ENCODE measurements around the gene SEMA6A. TPM values are rescaled to one million over a fixed set of nuclear protein-coding genes. Genes with fewer than 3 reads are reported as not detected.
A peak's percentile ranks its signal among the peaks of the same experiment; 100 is the strongest.

SEMA6A gene
- polyA plus RNA-seq, 1 of the 3 experiments (the other 2 are of a cell fraction), result 0.18 TPM

DNA sequence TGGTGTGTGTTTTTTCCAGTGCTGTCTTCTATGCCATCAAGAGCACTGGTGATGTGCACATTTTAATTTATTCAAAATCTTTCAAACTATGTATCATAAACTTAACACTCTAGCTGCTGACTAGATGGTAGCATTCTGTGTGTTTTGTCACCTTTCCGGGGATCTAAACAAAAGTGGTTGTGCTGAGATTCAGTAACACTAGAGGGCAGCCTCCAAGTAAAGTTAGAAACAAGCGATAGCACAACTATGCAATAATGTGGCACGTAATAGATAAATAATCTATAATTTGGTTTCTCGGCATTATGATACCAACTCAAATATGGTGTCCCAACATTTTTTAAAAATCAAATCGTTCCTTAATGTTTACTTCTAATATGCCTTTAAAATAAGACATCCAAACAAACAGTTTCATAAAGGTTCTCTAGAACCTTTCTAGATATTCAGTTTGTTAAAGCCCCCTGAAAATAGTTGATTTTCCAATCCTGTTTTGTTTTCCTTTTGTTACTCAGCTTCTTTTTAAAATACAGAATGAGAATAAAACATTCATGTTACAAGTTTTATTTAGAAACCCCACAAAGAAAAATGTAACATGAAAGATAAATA is 16.9 kb downstream of the SEMA6A start (continued):
- TF ChIP-seq, protein P1, sequence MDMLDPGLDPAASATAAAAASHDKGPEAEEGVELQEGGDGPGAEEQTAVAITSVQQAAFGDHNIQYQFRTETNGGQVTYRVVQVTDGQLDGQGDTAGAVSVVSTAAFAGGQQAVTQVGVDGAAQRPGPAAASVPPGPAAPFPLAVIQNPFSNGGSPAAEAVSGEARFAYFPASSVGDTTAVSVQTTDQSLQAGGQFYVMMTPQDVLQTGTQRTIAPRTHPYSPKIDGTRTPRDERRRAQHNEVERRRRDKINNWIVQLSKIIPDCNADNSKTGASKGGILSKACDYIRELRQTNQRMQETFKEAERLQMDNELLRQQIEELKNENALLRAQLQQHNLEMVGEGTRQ (IDR thresholded peaks at IDR 0.05; ENCODE audit: borderline replicate concordance, low read depth, low read length), result no peak
- TF ChIP-seq, protein P2, sequence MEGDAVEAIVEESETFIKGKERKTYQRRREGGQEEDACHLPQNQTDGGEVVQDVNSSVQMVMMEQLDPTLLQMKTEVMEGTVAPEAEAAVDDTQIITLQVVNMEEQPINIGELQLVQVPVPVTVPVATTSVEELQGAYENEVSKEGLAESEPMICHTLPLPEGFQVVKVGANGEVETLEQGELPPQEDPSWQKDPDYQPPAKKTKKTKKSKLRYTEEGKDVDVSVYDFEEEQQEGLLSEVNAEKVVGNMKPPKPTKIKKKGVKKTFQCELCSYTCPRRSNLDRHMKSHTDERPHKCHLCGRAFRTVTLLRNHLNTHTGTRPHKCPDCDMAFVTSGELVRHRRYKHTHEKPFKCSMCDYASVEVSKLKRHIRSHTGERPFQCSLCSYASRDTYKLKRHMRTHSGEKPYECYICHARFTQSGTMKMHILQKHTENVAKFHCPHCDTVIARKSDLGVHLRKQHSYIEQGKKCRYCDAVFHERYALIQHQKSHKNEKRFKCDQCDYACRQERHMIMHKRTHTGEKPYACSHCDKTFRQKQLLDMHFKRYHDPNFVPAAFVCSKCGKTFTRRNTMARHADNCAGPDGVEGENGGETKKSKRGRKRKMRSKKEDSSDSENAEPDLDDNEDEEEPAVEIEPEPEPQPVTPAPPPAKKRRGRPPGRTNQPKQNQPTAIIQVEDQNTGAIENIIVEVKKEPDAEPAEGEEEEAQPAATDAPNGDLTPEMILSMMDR (IDR thresholded peaks at IDR 0.05), result peak; percentile 66
- TF ChIP-seq TCF12 (IDR thresholded peaks at IDR 0.05) (no peak), EP300 (IDR thresholded peaks at IDR 0.05; ENCODE audit: borderline replicate concordance in 1 of 2, low read depth in 1 of 2, low read length in 1 of 2) (no peak), RXRA (IDR thresholded peaks at IDR 0.05; ENCODE audit: borderline replicate concordance, low read depth) (no peak), RCOR1 (IDR thresholded peaks at IDR 0.05; ENCODE audit: low read length) (no peak), GABPA (IDR thresholded peaks at IDR 0.05; ENCODE audit: low read depth) (no peak), RAD21 (IDR thresholded peaks at IDR 0.05; ENCODE audit: low read length) (peak; percentile 70), SIN3A (IDR thresholded peaks at IDR 0.05; ENCODE audit: borderline replicate concordance, low read depth, low read length) (no peak), POLR2AphosphoS5 (IDR thresholded peaks at IDR 0.05; ENCODE audit: low read depth, low read length) (no peak), FOXM1 (IDR thresholded peaks at IDR 0.05; ENCODE audit: low read depth) (no peak)
- TF ChIP-seq, protein P3, sequence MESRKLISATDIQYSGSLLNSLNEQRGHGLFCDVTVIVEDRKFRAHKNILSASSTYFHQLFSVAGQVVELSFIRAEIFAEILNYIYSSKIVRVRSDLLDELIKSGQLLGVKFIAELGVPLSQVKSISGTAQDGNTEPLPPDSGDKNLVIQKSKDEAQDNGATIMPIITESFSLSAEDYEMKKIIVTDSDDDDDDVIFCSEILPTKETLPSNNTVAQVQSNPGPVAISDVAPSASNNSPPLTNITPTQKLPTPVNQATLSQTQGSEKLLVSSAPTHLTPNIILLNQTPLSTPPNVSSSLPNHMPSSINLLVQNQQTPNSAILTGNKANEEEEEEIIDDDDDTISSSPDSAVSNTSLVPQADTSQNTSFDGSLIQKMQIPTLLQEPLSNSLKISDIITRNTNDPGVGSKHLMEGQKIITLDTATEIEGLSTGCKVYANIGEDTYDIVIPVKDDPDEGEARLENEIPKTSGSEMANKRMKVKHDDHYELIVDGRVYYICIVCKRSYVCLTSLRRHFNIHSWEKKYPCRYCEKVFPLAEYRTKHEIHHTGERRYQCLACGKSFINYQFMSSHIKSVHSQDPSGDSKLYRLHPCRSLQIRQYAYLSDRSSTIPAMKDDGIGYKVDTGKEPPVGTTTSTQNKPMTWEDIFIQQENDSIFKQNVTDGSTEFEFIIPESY (IDR thresholded peaks at IDR 0.05; ENCODE audit: borderline replicate concordance, low read depth), result no peak

DNA sequence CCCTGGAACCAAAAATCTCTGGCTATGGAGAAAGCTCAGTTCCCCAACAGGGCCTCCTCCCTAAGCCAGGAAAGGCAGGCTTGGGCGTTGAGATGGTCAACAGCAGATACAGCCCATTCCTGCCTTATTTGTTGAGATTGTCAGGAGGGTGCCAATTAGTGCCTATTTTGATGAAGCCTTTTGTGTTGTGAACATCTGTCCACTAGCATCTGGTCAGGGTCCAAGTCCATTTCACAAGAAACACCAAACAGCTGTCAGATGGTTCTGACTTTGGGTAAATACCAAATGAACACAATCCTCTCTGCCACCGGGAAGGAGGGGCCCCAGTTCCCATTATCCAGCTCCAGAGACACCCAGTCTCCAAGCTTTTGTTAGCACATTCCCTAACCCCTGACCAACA is 19.9 kb downstream of the SEMA6A start:
- CTCF ChIA-PET, result interaction anchor here (1.5 to 6.0 kb wide), 2 partner anchors 20 to 417 kb away, joined by 5 to 46 read pairs; partner anchors contain the start of gene SEMA6A
- Histone ChIP-seq H4K20me1 (ENCODE audit: insufficient read depth) (no peaks in the 10 kb centered on the region), H3F3A (replicated peaks; ENCODE audit: insufficient read depth) (no peaks in the 10 kb centered on the region), H3K79me2 (ENCODE audit: insufficient read depth) (no peaks in the 10 kb centered on the region), H3K27me3 (ENCODE audit: insufficient read depth) (no peaks in the 10 kb centered on the region), H3K4me2 (no peak overlapping the region), H3K36me3 (replicated peaks in 1 of 2; ENCODE audit: control insufficient read depth in 1 of 2, insufficient read depth in 2 of 2, low read length in 1 of 2) (no peaks in the 10 kb centered on the region), H3K4me3 (ENCODE audit: low read depth in 2 of 2, low read length in 1 of 2) (no peak overlapping the region), H3K27ac (ENCODE audit: low read depth in 2 of 2, low read length in 1 of 2) (no peak overlapping the region), H3K9ac (no peak overlapping the region), H3K9me3 (no peaks in the 10 kb centered on the region), H3K9me2 (no peaks in the 10 kb centered on the region), H3K4me1 (ENCODE audit: control insufficient read depth in 1 of 2, insufficient read depth in 2 of 2, low read depth in 1 of 2, low read length in 1 of 2) (peaks cover 0 to 10% of the 10 kb centered on the region in 2 experiments; a peak in 2 of 4 replicates), H2AFZ (ENCODE audit: low read depth) (no peak overlapping the region)
- WGBS (ENCODE audit: low lambda C conversion rate), result 38% methylated on average over 2 of the region's 2 CpGs
- no peak for DNase-seq
- POLR2A ChIA-PET, result no interaction called here
- TF ChIP-seq YY1 (IDR thresholded peaks at IDR 0.05; ENCODE audit: low read depth) (no peak), NFIC (IDR thresholded peaks at IDR 0.05; ENCODE audit: borderline replicate concordance) (no peak), RFX5 (IDR thresholded peaks at IDR 0.05; ENCODE audit: low read length) (no peak), FOXJ3 (CRISPR knock-in tag; IDR thresholded peaks at IDR 0.05) (no peak), SIN3A (IDR thresholded peaks at IDR 0.05; ENCODE audit: borderline replicate concordance, low read depth, low read length) (no peak), TCF12 (IDR thresholded peaks at IDR 0.05) (no peak), POLR2AphosphoS5 (IDR thresholded peaks at IDR 0.05; ENCODE audit: low read depth, low read length) (no peak), RAD21 (IDR thresholded peaks at IDR 0.05; ENCODE audit: low read length) (no peak), GABPA (IDR thresholded peaks at IDR 0.05; ENCODE audit: low read depth) (no peak), CHD2 (IDR thresholded peaks at IDR 0.05; ENCODE audit: low read length, partially characterized antibody) (no peak)
- TF ChIP-seq, protein P4, sequence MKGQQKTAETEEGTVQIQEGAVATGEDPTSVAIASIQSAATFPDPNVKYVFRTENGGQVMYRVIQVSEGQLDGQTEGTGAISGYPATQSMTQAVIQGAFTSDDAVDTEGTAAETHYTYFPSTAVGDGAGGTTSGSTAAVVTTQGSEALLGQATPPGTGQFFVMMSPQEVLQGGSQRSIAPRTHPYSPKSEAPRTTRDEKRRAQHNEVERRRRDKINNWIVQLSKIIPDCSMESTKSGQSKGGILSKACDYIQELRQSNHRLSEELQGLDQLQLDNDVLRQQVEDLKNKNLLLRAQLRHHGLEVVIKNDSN (IDR thresholded peaks at IDR 0.05; ENCODE audit: borderline replicate concordance, low read depth), result no peak
- TF ChIP-seq, protein P3 (IDR thresholded peaks at IDR 0.05; ENCODE audit: borderline replicate concordance, low read depth), result no peak
- TF ChIP-seq, protein P5, sequence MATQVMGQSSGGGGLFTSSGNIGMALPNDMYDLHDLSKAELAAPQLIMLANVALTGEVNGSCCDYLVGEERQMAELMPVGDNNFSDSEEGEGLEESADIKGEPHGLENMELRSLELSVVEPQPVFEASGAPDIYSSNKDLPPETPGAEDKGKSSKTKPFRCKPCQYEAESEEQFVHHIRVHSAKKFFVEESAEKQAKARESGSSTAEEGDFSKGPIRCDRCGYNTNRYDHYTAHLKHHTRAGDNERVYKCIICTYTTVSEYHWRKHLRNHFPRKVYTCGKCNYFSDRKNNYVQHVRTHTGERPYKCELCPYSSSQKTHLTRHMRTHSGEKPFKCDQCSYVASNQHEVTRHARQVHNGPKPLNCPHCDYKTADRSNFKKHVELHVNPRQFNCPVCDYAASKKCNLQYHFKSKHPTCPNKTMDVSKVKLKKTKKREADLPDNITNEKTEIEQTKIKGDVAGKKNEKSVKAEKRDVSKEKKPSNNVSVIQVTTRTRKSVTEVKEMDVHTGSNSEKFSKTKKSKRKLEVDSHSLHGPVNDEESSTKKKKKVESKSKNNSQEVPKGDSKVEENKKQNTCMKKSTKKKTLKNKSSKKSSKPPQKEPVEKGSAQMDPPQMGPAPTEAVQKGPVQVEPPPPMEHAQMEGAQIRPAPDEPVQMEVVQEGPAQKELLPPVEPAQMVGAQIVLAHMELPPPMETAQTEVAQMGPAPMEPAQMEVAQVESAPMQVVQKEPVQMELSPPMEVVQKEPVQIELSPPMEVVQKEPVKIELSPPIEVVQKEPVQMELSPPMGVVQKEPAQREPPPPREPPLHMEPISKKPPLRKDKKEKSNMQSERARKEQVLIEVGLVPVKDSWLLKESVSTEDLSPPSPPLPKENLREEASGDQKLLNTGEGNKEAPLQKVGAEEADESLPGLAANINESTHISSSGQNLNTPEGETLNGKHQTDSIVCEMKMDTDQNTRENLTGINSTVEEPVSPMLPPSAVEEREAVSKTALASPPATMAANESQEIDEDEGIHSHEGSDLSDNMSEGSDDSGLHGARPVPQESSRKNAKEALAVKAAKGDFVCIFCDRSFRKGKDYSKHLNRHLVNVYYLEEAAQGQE (IDR thresholded peaks at IDR 0.05; ENCODE audit: low read depth, low read length), result no peak
